ENCODE results near the gene TMEM63A.
"Not testable (repeated sequence)": the region's sequence is repeated elsewhere in the genome, so short reads cannot be mapped to it uniquely, and the experiment has no call there.

The TMEM63A gene

GRCh38 chr1:225843426-225843795, 38.8 kb downstream of the TMEM63A start:
- peaks cover 3% of the 10 kb centered on the region; the same call in 1 of the 2 replicates for H3K4me1 ChIP-seq

GRCh38 chr1:225842788-225843425, 39.3 kb downstream of the TMEM63A start:
- no peak for TF ChIP-seq CTCF (IDR thresholded peaks at IDR 0.05; ENCODE audit: low read depth, low read length)

More at GRCh38 chr1:225843426-225843795, 38.8 kb downstream of the TMEM63A start:
- H3K9me3 ChIP-seq = no peaks in the 10 kb centered on the region
- DNase-seq = no peak
- H3K36me3 ChIP-seq = no peaks in the 10 kb centered on the region
- no peak for TF ChIP-seq CTCF (IDR thresholded peaks at IDR 0.05; ENCODE audit: low read depth, low read length)
- no peaks in the 10 kb centered on the region for H3K27me3 ChIP-seq
- H3K4me3 ChIP-seq (ENCODE audit: low read depth, low read length) = no peak overlapping the region

GRCh38 chr1:225842074-225842473, 40.1 kb downstream of the TMEM63A start:
- no peaks in the 10 kb centered on the region for H3K27me3 ChIP-seq
- no peak for TF ChIP-seq CTCF (IDR thresholded peaks at IDR 0.05; ENCODE audit: low read depth, low read length)
- H3K36me3 ChIP-seq = no peaks in the 10 kb centered on the region
- peaks cover 3% of the 10 kb centered on the region; the same call in 1 of the 2 replicates for H3K4me1 ChIP-seq
- no peak for DNase-seq
- no peaks in the 10 kb centered on the region for H3K9me3 ChIP-seq
- H3K4me3 ChIP-seq (ENCODE audit: low read depth, low read length) = no peak overlapping the region

More at GRCh38 chr1:225842788-225843425, 39.3 kb downstream of the TMEM63A start:
- DNase-seq = no peak
- Histone ChIP-seq H3K4me3 (ENCODE audit: low read depth, low read length) (no peak overlapping the region), H3K36me3 (no peaks in the 10 kb centered on the region), H3K4me1 (peaks cover 3% of the 10 kb centered on the region; the same call in 1 of the 2 replicates), H3K9me3 (no peaks in the 10 kb centered on the region), H3K27me3 (no peaks in the 10 kb centered on the region)

- H3K9me3 ChIP-seq = no peaks in the 10 kb centered on the region
- peaks cover 3% of the 10 kb centered on the region; the same call in 1 of the 2 replicates for H3K4me1 ChIP-seq
- no peak for DNase-seq
- no peak overlapping the region for H3K4me3 ChIP-seq (ENCODE audit: low read depth, low read length)
- H3K36me3 ChIP-seq = no peaks in the 10 kb centered on the region
- no peaks in the 10 kb centered on the region for H3K27me3 ChIP-seq
- no peak for TF ChIP-seq CTCF (IDR thresholded peaks at IDR 0.05; ENCODE audit: low read depth, low read length)
Observed at GRCh38 chr1:225840713-225841112, 41.5 kb downstream of the TMEM63A start.

GRCh38 chr1:225840223-225840610, 42.0 kb downstream of the TMEM63A start:
- TF ChIP-seq CTCF (IDR thresholded peaks at IDR 0.05; ENCODE audit: low read depth, low read length) = no peak
- Histone ChIP-seq H3K27me3 (no peaks in the 10 kb centered on the region), H3K9me3 (no peaks in the 10 kb centered on the region), H3K4me3 (ENCODE audit: low read depth, low read length) (no peak overlapping the region), H3K36me3 (no peaks in the 10 kb centered on the region), H3K4me1 (no peaks in the 10 kb centered on the region; the same call in 1 of the 2 replicates)
- DNase-seq = no peak

- DNase-seq = no peak
- no peaks in the 10 kb centered on the region; the same call in 1 of the 2 replicates for H3K4me1 ChIP-seq
- TF ChIP-seq CTCF (IDR thresholded peaks at IDR 0.05; ENCODE audit: low read depth, low read length) = no peak
- H3K36me3 ChIP-seq = no peaks in the 10 kb centered on the region
- no peak overlapping the region for H3K4me3 ChIP-seq (ENCODE audit: low read depth, low read length)
- no peaks in the 10 kb centered on the region for H3K27me3 ChIP-seq
- H3K9me3 ChIP-seq = no peaks in the 10 kb centered on the region
Observed at GRCh38 chr1:225838793-225839192, 43.4 kb downstream of the TMEM63A start.

GRCh38 chr1:225836296-225836695, 45.9 kb downstream of the TMEM63A start:
- DNase-seq; H3K9me3 ChIP-seq; H3K36me3 ChIP-seq; H3K4me1 ChIP-seq; H3K4me3 ChIP-seq (ENCODE audit: low read depth, low read length); H3K27me3 ChIP-seq: not testable (repeated sequence)
